Liver (tissue), 3 donors: Measurements from ENCODE around the gene ST8SIA5.

Source experiments
- ATF3 ChIP-seq: IDR thresholded peaks from 2 replicates; pipeline ENCODE4 v1.6.1; 2016; ENCODE audit warnings: antibody characterized with exemption
- CTCF ChIP-seq: fragments of 150-350 bp; IDR thresholded peaks from 2 replicates; pipeline ENCODE4 v1.5.1; 2017; ENCODE audit warnings: improper control_type of control experiment, low read depth, low read length; ENCODE audit not compliant: missing input control
- FOXA2 ChIP-seq: IDR thresholded peaks from 2 replicates; pipeline ENCODE4 v1.6.1; 2016; ENCODE audit warnings: antibody characterized with exemption
- GABPA ChIP-seq, 2 donors: IDR thresholded peaks in 1 of 2; conservative IDR thresholded peaks in 1 of 2; 2 replicates each; pipeline ENCODE4 v1.6.1; 2016; ENCODE audit warnings: antibody characterized with exemption in 2 of 2, mild to moderate bottlenecking in 1 of 2, moderate library complexity in 1 of 2
- HNF4G ChIP-seq: IDR thresholded peaks from 2 replicates; pipeline ENCODE4 v1.6.1; 2016; ENCODE audit warnings: antibody characterized with exemption
- JUND ChIP-seq, 2 donors: IDR thresholded peaks; 2 replicates each; pipeline ENCODE4 v1.6.1; 2016; ENCODE audit warnings: antibody characterized with exemption in 2 of 2
- MAX ChIP-seq: IDR thresholded peaks from 2 replicates; pipeline ENCODE4 v1.6.1; 2016; ENCODE audit warnings: antibody characterized with exemption
- RAD21 ChIP-seq, 2 donors: IDR thresholded peaks; 2 replicates each; pipeline ENCODE4 v1.6.1; 2016; ENCODE audit warnings: antibody characterized with exemption in 2 of 2, mild to moderate bottlenecking in 2 of 2
- REST ChIP-seq: IDR thresholded peaks from 2 replicates; pipeline ENCODE4 v1.6.1; 2016; ENCODE audit warnings: antibody characterized with exemption, mild to moderate bottlenecking
- RXRA ChIP-seq, 2 donors: IDR thresholded peaks; 2 replicates each; pipeline ENCODE4 v1.6.1; 2017 to 2018; ENCODE audit warnings: antibody characterized with exemption in 2 of 2, mild to moderate bottlenecking in 1 of 2
- SP1 ChIP-seq: IDR thresholded peaks from 2 replicates; pipeline ENCODE4 v1.6.1; 2018; ENCODE audit warnings: antibody characterized with exemption, mild to moderate bottlenecking
- TAF1 ChIP-seq: conservative IDR thresholded peaks from 2 replicates; pipeline ENCODE4 v1.6.1; 2016; ENCODE audit warnings: antibody characterized with exemption, mild to moderate bottlenecking
- ZBTB33 ChIP-seq: IDR thresholded peaks from 2 replicates; pipeline ENCODE4 v1.6.1; 2016; ENCODE audit warnings: antibody characterized with exemption
- donor health status: healthy.
- donor health status: healthy.

- TF ChIP-seq ATF3 (no peak), CTCF (no peak), REST (no peak), JUND (IDR thresholded peaks at IDR 0.05) (no peak), RXRA (IDR thresholded peaks at IDR 0.05) (no peak), SP1 (no peak), RAD21 (IDR thresholded peaks at IDR 0.05) (no peak), GABPA (IDR thresholded peaks at IDR 0.05 in 1 of 2, conservative IDR thresholded peaks at IDR 0.05 in 1 of 2) (no peak), TAF1 (no peak), HNF4G (no peak), ZBTB33 (no peak), FOXA2 (no peak), MAX (no peak)
Observed at GRCh38 chr18:46705521-46705920, 51.3 kb downstream of the ST8SIA5 start.
